8988T (cell line): ENCODE results near the gene PRAMEF17.
"Not testable (repeated sequence)": the region's sequence is repeated elsewhere in the genome, so short reads cannot be mapped to it uniquely, and the experiment has no call there.

Experiments used
- DNase-seq: peaks from one replicate; pipeline ENCODE4 v3.0.0; 2011

Gene PRAMEF17, protein sequence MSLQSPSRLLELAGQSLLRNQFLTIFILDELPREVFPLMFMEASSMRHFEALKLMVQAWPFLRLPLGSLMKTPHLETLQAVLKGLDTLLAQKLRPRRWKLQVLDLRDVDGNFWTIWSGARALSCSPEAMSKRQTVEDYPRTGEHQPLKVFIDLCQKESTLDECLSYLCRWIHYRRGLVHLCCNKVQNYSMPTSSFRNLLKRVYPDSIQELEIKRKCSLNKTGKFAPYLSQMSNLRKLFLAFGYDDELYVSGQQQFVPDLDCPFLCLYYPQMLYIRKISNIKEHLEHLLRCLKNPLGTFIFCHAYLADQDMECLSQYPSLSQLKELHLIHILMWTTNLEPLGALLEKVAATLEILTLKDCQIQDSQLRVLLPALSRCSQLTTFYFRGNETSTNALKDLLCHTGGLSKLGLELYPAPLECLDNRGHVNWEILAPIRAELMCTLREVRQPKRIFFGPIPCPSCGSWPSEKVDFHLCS

DNA sequence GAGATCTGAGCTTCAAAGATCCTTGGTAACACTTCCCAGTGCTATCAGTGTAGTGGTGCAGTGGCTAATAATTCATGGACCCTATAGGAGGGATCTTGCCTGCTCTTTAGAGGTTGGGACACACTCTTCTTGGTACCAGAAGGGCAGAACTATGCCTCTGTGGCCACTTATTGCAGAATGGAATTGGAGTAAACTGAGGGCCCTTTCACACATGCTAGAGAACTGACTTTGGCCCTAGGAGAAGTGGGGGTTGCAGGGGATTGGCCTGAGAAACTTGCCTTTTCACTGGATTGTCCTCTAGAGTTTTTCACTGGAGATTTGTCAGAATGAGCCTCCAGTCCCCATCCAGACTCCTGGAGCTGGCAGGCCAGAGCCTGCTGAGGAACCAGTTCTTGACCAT, at the start of gene PRAMEF17:
Gene PRAMEF17 (plus strand): TSS at position 301 of the 400 bp plus-strand sequence. CDS start 26 bp downstream, at position 327.
- not testable (repeated sequence) for DNase-seq

DNA sequence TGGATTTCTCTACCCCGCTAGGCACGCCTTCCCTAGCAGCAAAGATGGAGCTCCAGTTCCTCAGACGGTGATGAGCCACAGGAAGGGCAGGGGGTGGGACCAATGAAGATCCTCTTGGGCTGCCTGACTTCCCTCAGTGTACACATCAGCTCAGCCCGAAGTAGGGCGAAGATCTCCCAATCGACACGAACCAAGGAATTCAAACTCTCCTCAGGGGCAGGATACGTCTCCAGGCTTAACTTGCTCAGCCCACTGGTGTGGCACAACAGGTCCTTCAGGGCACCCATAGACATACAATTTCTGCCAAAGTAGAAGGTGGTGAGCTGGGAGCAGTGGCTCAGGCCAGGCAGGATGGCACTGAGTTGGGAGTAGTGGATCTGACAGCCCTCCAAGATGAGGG, 46.9 kb upstream of the PRAMEF17 start:
- DNase-seq: not testable (repeated sequence)

DNA sequence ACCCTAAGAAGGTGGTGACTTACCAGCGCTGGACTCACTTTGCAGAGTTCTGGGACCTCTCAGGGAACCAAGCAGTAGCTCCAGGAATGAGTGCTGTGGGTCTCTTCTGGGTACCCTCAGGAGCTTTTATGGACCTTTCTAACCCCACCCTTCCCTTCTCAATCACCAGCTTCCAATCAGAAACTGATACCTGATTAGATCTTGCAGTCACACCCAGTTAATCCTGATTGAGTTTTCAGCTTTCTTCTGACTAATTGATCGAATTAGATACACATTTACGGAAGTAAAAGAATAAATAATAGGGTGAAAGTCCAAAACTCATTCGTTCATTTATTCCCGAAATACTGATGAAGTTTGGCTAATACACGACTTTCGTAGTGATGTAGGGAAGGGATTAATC, 42.4 kb upstream of the PRAMEF17 start, which contains the start of gene PRAMEF14:
Gene PRAMEF14 (minus strand): TSS at position 101 of the 400 bp plus-strand sequence. CDS start 1,820 bp downstream, outside the sequence.
- DNase-seq: not testable (repeated sequence)

DNA sequence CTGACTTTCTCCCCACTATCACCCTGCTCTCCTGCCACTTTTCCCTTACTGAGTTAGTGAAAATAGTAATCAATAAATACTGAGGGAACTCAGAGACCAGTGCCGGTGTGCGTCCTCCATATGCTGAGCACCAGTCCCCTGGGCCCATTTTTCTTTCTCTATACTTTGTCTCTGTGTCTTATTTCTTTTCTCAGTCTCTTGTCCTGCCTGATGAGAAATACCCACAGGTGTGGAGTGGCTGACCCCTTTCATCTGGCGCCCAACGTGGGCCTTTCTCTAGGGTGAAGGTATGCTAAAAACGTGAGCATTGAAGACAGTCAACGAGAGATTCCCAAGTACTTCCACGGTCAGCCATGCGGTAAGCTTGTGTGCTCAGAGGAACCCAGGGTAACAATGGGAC, 36.0 kb upstream of the PRAMEF17 start:
- not testable (repeated sequence) for DNase-seq

DNA sequence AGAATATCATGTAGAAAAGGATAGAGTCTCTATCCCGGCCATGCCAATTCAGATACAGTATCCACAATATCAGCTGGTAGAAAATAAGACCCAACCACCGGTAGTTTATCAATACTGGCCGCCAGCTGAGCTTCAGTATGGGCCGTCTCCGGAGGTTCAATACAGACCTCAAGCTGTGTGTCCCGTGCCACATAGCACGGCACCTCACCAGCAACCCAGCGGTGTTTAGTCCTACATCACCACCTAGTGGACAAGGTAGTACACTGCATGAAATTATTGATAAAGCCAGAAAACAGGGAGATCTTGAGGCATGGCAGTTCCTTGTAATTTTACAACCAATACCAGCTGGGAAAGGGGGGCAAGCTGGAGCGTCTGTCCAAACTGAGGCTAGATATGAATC, 35.0 kb upstream of the PRAMEF17 start:
- DNase-seq: not testable (repeated sequence)

DNA sequence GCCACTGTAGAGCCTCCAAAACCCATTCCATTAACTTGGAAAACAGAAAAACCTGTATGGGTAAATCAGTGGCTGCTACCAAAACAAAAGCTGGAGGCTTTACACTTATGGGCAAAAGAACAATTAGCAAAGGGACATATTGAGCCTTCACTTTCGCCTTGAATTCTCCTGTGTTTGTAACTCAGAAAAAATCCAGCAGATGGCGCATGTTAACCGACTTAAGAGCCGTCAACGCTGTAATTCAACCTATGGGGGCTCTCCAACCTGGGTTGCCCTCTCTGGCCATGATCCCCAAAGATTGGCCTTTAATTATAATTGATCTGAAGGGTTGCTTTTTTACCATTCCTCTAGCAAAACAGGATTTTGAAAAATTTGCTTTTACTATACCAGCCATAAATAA, 32.7 kb upstream of the PRAMEF17 start:
- DNase-seq: not testable (repeated sequence)

DNA sequence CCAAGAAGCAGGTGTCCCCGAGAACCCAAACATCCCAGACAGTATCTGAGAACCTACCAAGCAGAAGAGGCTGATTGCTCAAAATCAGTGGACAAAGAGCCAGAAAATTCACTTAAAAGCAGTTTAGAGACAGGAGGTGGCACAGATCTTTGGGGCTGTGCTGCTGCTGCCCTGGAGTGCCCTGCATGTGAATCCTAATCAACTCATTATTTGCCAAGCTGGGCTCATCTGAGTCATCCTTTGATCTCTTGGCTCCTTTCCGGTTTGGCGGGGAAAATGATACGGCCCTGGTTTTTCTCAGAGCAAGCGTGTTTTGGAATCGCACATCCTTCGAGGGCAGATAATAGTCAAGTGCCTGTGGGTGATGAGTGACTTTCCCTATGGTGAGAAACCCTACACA, 27.1 kb upstream of the PRAMEF17 start:
- DNase-seq: not testable (repeated sequence)

DNA sequence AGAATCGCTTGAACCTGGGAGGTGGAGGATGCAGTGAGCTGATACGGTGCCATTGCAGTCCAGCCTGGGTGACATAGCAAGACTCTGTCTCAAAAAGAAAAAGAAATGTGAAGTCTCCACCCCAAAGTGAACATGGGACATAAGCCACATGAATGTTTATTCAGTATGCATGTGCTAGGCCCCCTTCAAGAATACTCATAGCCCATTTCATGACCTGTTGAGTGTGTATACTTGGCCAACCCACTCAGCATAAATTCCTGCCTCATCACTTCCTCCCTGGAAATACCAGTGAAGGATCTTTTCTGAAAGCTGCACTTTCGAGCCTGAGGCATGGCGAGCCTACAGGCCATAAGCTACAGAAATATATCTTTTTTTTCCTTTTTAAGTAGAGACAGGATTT, 24.5 kb upstream of the PRAMEF17 start:
- DNase-seq: not testable (repeated sequence)

DNA sequence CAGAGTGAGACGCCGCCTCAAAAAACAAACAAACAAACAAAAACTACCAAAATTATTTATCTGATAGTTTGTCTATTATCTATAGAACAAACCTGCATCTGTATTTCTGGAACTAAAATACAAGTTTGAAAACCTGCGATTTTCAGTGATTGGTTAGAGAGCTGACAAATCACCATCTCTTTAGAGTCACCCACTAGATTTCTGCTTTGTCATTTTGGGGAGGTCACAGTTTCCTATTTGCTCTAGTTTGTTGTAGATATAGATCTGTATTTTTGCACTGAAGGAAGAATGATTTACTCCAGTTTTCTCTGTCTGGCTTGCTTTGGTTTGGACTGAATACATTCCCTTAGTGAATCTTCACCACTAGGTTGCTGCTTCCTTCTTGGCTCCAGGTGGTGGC, 22.9 kb upstream of the PRAMEF17 start:
- DNase-seq: not testable (repeated sequence)

DNA sequence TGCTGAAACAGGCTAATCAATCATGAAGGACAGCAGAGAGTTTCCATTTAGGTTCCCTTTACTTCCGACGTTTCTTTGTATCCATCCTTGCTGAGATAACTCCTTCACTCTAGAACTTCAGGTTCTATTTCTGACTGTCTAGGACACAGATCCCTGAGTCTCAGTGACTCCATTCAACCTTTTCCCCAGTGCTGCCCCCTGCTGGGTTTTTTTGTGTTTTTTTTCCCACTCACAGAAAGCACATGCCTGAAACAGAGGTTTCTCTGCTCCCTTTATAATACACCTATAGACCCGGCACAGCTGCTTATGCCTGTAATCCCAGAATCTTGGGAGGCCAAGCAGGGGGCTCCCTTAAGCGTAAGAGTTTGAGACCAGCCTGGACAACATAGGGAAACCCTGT, 20.9 kb upstream of the PRAMEF17 start:
- DNase-seq: not testable (repeated sequence)

DNA sequence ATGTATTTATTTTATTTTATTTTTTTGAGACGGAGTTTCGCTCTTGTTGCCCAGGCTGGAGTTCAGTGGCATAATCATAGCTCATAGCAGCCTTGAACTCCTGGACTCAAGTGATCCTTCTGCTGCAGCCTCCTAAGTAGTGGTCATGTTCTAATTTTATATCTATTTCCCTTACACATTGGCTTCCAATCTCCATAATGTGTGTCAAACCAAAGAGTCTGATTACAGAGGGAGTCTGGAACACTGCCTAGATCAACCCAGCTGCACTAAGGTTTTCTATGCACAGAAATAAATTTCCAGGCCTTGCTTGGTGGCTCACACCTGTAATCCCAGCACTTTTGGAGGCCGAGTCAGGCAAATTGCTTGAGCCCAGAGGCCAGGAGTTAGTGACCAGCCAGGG, 10.4 kb upstream of the PRAMEF17 start:
- not testable (repeated sequence) for DNase-seq

DNA sequence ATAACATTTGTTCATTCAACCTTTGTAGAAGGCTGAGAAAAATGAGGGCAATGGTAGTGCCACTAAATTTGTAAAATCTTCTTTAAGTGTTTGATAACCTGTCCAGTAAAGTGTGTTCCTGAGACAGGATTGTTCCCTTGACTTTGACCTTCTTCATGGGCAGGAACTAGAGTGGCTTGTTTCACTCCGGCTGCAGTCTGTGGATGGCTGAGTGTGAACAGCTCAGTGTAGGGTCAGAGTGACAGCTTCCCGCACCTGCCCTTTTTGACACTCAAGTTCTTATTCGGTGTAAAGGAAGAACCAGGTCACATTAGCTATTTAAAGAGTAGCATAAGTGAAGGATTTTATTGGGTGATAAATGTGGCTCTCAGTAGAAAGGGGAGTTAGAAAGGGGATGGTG, 9.1 kb upstream of the PRAMEF17 start:
- not testable (repeated sequence) for DNase-seq

DNA sequence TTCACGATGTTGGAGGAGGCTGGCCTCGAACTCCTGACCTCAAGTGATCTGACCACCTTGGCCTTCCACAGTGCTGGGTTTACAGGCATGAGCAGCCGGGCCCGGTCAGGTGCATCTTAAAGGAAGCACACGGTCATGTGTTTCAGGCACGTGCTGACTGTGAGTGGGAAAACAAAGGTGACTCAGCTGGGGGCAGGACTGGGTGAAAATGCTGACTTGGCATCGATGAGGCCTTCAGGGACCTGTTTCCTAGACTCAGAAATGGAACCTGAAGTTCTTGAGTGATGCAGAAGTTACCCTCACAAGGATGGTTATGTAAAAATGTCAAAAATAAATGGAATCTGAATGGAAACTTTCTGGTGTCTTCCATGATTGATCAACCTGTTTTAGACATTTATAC, 3.6 kb downstream of the PRAMEF17 start:
- not testable (repeated sequence) for DNase-seq

DNA sequence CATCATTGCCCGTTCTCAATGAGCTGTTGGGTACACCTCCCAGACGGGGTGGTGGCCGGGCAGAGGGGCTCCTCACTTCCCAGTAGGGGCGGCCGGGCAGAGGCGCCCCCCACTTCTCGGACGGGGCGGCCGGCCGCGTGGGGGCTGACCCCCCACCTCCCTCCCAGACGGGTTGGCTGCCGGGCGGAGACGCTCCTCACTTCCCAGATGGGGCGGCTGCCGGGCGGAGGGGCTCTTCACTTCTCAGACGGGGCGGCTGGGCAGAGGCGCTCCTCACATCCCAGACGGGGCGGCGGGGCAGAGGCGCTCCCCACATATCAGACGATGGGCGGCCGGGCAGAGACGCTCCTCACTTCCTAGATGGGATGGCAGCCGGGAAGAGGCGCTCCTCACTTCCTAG, 5.3 kb downstream of the PRAMEF17 start:
- DNase-seq: not testable (repeated sequence)

DNA sequence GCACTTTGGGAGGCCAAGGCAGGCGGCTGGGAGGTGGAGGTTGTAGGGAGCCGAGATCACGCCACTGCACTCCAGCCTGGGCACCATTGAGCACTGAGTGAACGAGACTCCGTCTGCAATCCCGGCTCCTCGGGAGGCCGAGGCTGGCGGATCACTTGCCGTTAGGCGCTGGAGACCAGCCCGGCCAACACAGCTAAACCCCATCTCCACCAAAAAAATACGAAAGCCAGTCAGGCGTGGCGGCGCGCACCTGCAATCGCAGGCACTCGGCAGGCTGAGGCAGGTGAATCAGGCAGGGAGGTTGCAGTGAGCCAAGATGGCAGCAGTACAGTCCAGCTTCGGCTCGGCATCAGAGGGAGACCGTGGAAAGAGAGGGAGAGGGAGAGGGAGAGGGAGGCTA, 5.9 kb downstream of the PRAMEF17 start:
- DNase-seq: not testable (repeated sequence)

DNA sequence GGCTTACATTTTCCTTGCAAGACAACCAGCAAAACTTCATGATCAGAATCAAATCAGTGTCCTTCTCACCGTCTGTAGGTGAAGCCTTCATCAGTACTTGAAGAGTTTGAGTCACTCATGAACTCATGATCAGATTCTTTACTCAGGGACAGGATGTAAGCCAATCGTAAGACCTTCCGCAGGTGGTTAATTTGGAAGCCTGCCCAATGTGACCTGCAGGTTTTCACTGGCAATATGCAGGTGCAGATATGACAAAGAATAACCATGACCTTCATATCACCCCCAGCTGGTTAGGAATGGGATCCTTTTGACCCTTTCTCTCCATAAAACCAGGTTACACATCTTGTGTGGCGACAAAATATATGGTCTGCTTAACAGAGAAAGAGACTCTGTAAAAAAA, 18.4 kb downstream of the PRAMEF17 start:
- no peak for DNase-seq

DNA sequence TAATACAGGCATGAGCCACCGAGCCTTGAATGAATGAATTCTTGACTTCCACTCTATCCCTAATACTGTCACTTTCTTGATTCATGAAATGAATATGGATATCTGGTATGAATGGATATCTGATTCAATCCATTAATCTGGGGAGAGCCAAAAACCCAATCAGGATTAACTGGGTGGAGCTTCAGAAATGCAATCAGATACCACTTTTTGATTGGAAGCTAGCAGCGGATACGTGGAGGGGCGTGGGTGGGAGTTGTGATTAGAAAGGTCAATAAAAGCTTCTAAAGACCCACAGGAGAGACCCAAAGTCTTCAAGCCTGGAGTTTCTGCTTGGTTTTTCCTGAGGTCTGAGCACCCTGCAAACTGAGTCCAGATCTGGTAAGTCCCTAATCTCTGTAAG, 20.7 kb downstream of the PRAMEF17 start, which contains the start of gene PRAMEF20:
Gene PRAMEF20 (plus strand): TSS at position 301 of the 400 bp plus-strand sequence. CDS start 5,905 bp downstream, outside the sequence.
- not testable (repeated sequence) for DNase-seq

DNA sequence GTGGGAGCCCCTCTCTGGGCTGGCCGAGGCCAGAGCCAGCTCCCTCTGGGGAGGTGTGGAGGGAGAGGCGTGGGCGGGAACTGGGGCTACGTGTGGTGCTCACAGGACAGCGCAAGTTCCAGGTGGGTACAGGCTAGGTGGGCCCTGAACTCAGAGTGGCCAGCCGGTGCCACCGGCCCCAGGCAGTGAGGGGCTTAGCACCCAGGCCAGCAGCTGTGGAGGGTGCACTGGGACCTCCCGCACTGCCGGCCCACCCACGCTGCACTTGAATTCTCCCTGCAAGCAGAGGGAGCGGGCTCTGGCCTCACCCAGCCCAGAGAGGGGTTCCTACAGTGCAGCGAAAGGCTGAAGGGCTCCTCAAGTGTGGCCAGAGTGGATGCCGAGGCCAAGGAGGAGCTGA, 41.1 kb downstream of the PRAMEF17 start:
- DNase-seq: no peak

DNA sequence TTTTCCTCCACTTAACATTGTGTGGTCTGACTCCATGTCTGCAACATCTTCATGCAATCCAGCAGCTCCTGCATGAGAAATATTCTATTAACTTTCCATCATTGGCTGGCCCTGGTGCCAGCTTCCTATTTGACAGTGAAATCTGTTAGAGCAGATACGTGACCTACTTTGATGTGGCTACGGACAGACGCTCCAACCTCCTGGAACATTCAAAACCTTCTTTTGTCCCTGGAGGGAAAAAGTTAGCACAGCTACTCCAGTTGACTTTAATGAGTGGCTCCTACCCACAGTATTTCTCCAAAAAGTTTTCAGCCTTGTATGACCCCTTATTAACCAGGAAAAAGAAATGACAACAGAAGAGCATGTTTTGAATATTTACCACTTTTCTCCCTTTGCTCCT, 42.8 kb downstream of the PRAMEF17 start:
- DNase-seq: no peak

DNA sequence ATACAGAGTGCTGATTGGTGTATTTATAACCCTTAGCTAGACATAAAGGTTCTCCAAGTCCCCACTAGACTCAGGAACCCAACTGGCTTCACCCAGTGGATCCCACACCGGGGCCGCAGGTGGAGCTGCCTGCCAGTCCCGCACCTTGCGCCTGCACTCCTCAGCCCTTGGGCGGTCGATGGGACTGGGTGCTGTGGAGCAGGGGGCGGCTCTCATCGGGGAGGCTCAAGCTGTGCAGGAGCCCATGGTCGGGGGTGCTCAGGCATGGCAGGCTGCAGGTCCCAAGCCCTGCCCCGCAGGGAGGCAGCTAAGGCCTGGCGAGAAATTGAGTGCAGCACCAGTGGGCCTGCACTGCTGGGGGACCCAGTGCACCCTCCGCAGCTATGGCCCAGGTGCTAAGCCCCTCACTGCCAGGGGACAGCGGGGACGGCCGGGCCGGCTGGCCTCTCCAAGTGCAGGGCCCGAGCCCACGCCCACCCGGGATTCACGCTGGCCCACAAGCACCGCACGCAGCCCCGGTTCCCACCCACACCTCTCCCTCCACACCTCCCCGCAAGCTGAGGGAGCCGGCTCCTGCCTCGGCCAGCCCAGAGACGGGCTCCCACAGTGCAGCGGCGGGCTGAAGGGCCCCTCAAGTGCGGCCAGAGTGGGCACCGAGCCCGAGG, 44.4 kb downstream of the PRAMEF17 start:
- not testable (repeated sequence) for DNase-seq

DNA sequence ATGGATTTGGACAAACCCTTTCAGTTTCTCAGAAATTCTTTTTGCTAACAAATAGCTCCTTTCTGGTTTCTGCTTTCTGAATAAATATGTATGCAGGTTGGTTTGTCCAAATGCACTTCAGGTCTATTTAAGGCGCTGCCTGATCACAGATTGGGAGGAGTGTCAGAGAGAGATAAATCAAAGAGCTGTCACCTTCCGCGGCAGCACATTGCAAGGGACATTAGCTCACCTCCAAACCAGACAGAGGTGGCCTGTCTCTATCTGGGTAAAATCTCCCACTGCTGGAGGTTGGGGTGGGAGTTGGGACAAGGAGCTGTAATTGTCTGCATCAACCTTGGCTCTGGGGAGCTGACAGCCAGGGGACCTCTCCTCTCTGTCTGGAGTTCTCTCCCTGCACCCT, 46.0 kb downstream of the PRAMEF17 start:
- DNase-seq: no peak

DNA sequence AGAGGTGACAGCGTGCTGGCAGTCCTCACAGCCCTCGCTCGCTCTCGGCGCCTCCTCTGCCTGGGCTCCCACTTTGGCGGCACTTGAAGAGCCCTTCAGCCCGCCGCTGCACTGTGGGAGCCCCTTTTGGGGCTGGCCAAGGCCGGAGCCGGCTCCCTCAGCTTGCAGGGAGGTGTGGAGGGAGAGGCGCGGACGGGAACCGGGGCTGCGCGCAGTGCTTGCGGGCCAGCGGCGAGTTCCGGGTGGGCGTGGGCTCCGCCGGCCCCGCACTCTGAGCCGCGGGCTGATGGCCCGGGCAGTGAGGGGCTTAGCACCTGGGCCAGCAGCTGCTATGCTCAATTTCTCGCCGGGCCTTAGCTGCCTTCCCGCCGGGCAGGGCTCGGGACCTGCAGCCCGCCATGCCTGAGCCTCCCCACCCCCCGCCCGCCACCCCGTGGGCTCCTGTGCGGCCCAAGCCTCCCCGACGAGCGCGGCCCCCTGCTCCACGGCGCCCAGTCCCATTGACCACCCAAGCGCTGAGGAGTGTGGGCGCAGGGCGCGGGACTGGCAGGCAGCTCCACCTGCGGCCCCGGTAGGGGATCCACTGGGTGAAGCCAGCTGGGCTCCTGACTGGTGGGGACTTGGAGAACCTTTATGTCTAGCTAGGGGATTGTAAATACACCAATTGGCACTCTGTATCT, 49.8 kb downstream of the PRAMEF17 start:
- not testable (repeated sequence) for DNase-seq
